Frontal cortex (tissue), 4 donors: ENCODE results near the gene YIPF4. TPM values are rescaled to one million over a fixed set of nuclear protein-coding genes. Genes with fewer than 3 reads are reported as not detected.
"Not testable (repeated sequence)": the region's sequence is repeated elsewhere in the genome, so short reads cannot be mapped to it uniquely, and the experiment has no call there.

Experiments
- DNase-seq, 2 donors: peaks; one replicate each; pipeline ENCODE4 v3.0.0; 2012; ENCODE audit warnings: low spot score in 2 of 2
- FAIRE-seq: peaks from 2 replicates; lab custom pipeline; 2012; peaks lifted over from hg19 to GRCh38; lab: Jason Lieb, UNC
- total RNA-seq: library from RNA; depleted of rRNA; stranded (reverse); fragments of >200 nt; gene quantifications from one replicate; pipeline ENCODE4 v1.2.3, GENCODE V29; 2014
- donor health status: control.
- donor health status: control.
- donor health status: control.

The YIPF4 gene
- total RNA-seq: 43.6 TPM

GRCh38 chr2:32277674-32278477 lies at the start of gene YIPF4:
YIPF4 (plus strand) TSS chr2:32277904; CDS start chr2:32278156, 252 bp downstream.
- peak; percentile 92 to 95 for DNase-seq
- peak; percentile 17 for FAIRE-seq

GRCh38 chr2:32228181-32228580 lies 49.5 kb upstream of the YIPF4 start:
- FAIRE-seq: no peak
- DNase-seq: no peak

GRCh38 chr2:32229635-32230034 lies 48.1 kb upstream of the YIPF4 start:
- DNase-seq (no peak), FAIRE-seq (no peak)

DNA sequence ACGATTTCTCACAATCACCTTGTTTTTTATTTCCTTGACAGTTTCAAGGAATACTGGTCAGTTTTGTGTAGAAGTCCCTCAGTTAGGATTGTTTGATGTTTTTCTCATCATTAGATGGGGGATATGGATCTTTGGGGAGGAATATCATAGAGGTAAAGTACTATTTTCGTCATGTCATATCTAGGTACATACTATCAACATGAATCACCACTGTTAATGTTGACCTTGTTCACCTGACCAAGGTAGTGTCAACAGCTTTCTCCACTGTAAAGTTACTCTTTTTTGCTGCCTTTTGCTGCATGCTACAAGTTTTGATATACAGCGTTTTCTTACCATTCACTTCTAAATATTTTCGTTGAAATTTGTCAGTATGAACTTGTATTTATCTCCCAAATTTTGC lies 45.7 kb upstream of the YIPF4 start:
- DNase-seq: no peak
- FAIRE-seq: no peak

GRCh38 chr2:32235315-32235714 lies 42.4 kb upstream of the YIPF4 start:
- FAIRE-seq (no peak), DNase-seq (no peak)

DNA sequence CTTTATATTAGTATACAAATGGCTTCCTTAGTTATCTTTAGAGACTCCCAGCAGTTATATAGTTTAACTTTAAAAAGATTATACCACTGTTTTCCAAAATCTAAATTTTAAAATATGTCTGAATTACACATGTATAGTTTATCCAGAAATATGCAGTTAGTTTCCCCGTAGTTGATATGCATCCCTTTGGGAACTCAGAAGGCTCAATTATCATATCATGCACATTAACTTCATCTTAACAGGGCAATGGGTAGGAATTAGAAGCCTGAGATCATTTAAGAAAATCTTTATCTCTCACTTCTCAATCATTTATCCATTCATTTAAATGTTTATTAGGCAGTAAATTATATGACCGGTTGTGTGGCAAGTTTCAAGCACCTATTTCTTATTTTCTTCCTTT lies 40.2 kb upstream of the YIPF4 start:
- DNase-seq: no peak
- no peak for FAIRE-seq

DNA sequence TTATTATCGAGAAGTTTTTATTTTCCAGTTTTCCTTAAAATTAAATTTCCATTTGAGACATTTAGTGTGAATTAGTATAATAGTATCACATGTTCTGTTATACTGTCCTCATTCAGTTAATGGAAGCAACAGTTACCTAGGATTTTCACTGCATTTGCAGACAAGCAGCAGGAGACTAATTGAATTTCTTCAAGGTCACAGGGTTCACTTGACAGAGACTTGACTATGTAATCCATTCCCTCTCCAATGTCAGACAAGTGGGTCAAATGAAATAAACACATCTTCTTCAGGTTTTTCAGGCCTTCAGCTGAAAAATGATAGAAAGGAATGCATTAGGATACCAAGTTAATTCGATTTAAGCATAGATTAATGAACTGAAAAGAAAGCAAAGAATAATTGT lies 39.7 kb upstream of the YIPF4 start:
- no peak for FAIRE-seq
- DNase-seq: no peak

DNA sequence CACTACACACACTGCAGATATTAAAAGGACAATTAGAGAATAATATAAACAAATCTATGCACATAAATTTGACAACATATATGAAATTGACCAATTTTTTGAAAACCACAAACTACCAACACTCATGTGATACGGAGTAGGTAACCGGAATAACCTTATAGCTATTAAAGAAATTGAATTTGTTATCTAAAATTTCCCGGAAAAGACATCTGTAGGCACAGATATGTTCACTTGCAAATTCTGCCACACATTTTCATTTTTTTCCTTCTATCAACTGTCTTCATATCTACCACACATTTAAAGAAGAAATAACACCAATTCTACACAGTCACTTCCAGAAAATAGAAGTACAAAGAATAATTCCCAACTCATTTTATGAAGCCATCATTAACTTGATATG lies 35.4 kb upstream of the YIPF4 start:
- FAIRE-seq: no peak
- no peak for DNase-seq

DNA sequence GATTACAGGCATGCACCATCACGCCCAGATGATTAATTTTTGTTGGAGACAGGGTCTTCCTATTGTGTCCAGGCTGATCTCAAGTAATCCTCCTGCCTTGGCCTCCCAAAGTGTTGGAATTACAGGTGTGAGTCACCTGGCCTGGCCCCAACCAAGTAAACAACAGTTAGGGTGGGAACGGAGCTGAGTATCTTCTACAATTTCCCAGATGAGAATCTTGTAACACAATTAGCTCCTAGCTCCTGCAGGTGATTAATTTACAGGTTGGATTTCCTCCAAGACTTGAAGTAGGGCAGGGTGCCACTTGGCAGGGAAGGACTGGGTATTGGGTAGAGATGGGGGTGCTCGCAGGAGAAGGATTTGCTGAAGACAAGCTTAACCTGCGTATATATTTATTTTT lies 30.8 kb upstream of the YIPF4 start:
- FAIRE-seq: no peak
- DNase-seq: no peak

GRCh38 chr2:32248299-32248698 lies 29.4 kb upstream of the YIPF4 start:
- FAIRE-seq: no peak
- no peak for DNase-seq

GRCh38 chr2:32249731-32250236 lies 27.9 kb upstream of the YIPF4 start:
- FAIRE-seq: no peak
- no peak for DNase-seq

GRCh38 chr2:32250290-32250689 lies 27.4 kb upstream of the YIPF4 start:
- no peak for FAIRE-seq
- DNase-seq: no peak

GRCh38 chr2:32258242-32258641 lies 19.5 kb upstream of the YIPF4 start:
- DNase-seq: no peak
- no peak for FAIRE-seq

DNA sequence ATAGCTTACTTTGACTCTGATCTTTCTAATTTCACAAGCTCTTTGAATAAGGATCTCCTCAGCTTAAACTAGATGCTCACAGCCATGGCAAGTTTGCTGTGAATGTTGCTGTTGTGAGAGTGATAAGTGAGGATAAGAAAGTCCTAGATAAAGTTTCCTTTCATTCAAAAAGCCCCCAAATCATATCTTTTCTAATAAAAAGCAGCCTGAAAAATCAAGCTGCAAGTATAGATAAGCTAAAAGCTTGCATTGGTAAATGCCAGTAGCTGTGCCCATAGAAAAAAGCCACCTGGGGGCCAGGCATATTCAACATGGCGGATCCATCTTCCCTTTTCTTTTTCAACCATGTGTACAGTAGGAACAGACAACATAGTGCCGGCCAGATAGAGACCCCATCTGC lies 17.3 kb upstream of the YIPF4 start:
- FAIRE-seq (no peak), DNase-seq (no peak)

DNA sequence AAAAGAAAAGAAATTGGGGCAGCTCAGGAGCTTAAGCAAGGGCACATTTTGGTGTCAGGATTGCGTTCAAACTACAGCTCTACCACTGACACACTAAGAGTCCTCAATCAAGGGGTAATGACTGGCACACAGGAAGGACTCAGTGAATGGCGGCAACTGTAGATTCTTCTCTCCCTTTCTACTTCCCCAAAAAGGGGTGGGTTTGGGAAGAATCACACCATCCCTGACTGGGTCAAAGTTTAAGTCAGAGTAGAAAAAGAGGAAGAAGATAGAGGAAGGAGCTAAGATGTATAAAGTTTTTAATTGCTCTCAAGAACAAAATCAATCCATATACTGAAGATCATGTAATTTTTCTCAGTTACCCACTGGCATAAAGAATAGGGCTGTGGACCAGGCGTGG lies 15.6 kb upstream of the YIPF4 start:
- FAIRE-seq (no peak), DNase-seq (no peak)

GRCh38 chr2:32264422-32265105 lies 13.1 kb upstream of the YIPF4 start, which contains the start of gene NLRC4:
NLRC4 (minus strand) TSS chr2:32264886; CDS start chr2:32256775, 8,111 bp downstream.
- FAIRE-seq (no peak), DNase-seq (no peak)

DNA sequence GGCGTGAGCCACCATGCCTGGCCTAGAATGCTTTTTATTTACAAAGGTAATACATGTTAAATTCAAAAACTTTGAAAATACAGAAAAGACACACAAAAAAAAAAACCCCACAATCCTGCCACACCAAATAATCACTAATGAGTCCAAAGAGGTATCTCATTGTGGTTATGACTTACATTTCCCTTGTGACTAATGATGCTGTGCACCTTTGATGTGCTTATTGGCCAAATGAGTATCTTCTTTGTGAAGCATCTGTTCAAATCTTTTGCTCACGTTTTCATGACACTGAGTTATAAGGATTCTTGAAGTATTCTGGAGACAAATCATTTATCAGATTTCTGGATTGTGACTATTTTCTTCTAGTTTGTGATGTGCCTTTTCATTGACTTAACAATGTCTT lies 6.6 kb upstream of the YIPF4 start:
- no peak for DNase-seq

GRCh38 chr2:32272279-32272678 lies 5.4 kb upstream of the YIPF4 start:
- DNase-seq: no peak
- no peak for FAIRE-seq

More for the DNA sequence above, 6.6 kb upstream of the YIPF4 start:
- no peak for FAIRE-seq

- FAIRE-seq (no peak), DNase-seq (no peak)
Observed at GRCh38 chr2:32274289-32274688, 3.4 kb upstream of the YIPF4 start.

DNA sequence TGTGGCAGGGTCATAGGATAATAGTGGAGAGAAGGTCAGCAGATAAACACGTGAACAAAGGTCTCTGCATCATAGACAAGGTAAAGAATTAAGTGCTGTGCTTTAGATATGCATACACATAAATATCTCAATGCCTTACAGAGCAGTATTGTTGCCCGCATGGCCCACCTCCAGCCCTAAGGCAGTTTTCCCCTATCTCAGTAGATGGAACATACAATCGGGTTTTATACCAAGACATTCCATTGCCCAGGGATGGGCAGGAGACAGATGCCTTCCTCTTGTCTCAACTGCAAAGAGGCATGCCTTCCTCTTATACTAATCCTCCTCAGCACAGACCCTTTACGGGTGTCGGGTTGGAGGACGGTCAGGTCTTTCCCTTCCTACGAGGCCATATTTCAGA lies 1.9 kb upstream of the YIPF4 start:
- not testable (repeated sequence) for DNase-seq

GRCh38 chr2:32277363-32277673 lies 386 bp upstream of the YIPF4 start:
- no peak for DNase-seq

More for the DNA sequence above, 1.9 kb upstream of the YIPF4 start:
- not testable (repeated sequence) for FAIRE-seq

More at GRCh38 chr2:32277363-32277673, 386 bp upstream of the YIPF4 start:
- no peak for FAIRE-seq
